Thymus (tissue), 11 donors: Measurements from ENCODE around the gene NOP14. TPM values are rescaled to one million over a fixed set of nuclear protein-coding genes. Genes with fewer than 3 reads are reported as not detected.

ENCODE experiments used
- DNase-seq, 9 donors: peaks; one replicate each; pipeline ENCODE4 v3.0.0-alpha.2; 2013; ENCODE audit warnings: low spot score in 9 of 9, low read depth in 6 of 9, missing footprints in 1 of 9
- H3K27ac ChIP-seq, 2 donors: one replicate each; pipeline ENCODE4 v1.5.1; 2013; ENCODE audit warnings: control low read depth in 1 of 2, low read depth in 1 of 2, low read length in 1 of 2, mild to moderate bottlenecking in 1 of 2, moderate library complexity in 1 of 2
- H3K27me3 ChIP-seq, 2 donors: one replicate each; pipeline ENCODE4 v1.5.1; 2013; ENCODE audit warnings: low read length in 1 of 2; ENCODE audit not compliant: control insufficient read depth in 2 of 2, insufficient read depth in 1 of 2
- H3K36me3 ChIP-seq, 2 donors: one replicate each; pipeline ENCODE4 v1.5.1; 2013; ENCODE audit warnings: low read length in 1 of 2, mild to moderate bottlenecking in 1 of 2, moderate library complexity in 1 of 2; ENCODE audit not compliant: control insufficient read depth in 2 of 2, insufficient read depth in 2 of 2
- H3K4me1 ChIP-seq, 2 donors: one replicate each; pipeline ENCODE4 v1.5.1; 2013; ENCODE audit warnings: low read length in 2 of 2; ENCODE audit not compliant: control insufficient read depth in 2 of 2, insufficient read depth in 2 of 2
- H3K4me3 ChIP-seq, 2 donors: one replicate each; pipeline ENCODE4 v1.5.1; 2013; ENCODE audit warnings: low read length in 2 of 2, control low read depth in 1 of 2, mild to moderate bottlenecking in 1 of 2
- H3K9me3 ChIP-seq, 2 donors: one replicate each; pipeline ENCODE4 v1.5.1; 2013; ENCODE audit warnings: low read length in 1 of 2, mild to moderate bottlenecking in 1 of 2; ENCODE audit not compliant: control insufficient read depth in 2 of 2, insufficient read depth in 1 of 2
- WGBS: extraction: QIAGEN DNeasy Blood & Tissue Kit; methylation state at CpG from one replicate; pipeline ENCODE4 v1.1.7; 2013; 5-methylcytosine and 5-hydroxymethylcytosine counted together
- polyA plus RNA-seq: library from polyadenylated mRNA; stranded (reverse); fragments of 200-250 nt; gene quantifications from one replicate; pipeline ENCODE4 v1.2.3, GENCODE V29; 2013
- total RNA-seq: library from RNA; stranded (reverse); fragments of 120-200 nt; gene quantifications from one replicate; pipeline ENCODE4 v1.2.4, GENCODE V29; 2013
- donor health status: healthy.

The NOP14 gene
- total and polyA plus RNA-seq, 2 donors, result 18.1 to 18.5 TPM

DNA sequence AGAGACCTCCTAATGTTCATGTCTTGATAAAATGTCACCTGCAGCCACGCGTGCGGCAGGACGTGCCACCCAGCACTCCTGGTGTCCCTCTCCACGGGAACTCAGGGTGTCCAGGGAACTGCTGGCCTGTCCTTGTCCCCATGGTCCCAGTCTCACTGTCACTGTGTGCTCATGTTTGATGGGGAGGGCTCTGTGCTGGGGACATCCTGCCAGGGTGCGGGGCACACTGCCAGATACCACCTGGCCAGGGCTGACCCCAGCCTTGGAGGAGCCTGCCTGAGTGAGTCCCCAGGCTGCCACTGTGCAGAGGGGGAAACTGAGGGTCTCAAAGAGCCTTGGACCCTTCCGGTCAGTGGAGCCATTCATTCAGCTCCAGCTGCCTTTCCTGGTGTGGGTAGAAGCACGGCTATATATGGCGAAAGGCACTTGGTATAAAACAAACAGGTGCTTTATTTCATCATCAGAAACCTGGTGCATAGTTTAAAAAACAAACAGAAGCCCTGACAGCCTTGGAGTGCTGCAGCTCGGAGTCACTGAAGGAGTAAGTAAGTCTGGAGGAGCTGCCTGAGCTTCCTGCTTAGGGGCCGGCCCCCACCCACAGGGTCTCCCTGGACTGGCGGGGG, 33.0 kb downstream of the NOP14 start:
- DNase-seq, result no peak
- Histone ChIP-seq H3K9me3 (no peaks in the 10 kb centered on the region), H3K27me3 (no peaks in the 10 kb centered on the region), H3K27ac (no peak overlapping the region), H3K4me3 (no peak overlapping the region), H3K4me1 (peaks cover 0 to 26% of the 10 kb centered on the region in 2 donors), H3K36me3 (peaks cover 55 to 59% of the 10 kb centered on the region in 2 donors)
- WGBS, result 96% methylated on average over 12 of the region's 12 CpGs

DNA sequence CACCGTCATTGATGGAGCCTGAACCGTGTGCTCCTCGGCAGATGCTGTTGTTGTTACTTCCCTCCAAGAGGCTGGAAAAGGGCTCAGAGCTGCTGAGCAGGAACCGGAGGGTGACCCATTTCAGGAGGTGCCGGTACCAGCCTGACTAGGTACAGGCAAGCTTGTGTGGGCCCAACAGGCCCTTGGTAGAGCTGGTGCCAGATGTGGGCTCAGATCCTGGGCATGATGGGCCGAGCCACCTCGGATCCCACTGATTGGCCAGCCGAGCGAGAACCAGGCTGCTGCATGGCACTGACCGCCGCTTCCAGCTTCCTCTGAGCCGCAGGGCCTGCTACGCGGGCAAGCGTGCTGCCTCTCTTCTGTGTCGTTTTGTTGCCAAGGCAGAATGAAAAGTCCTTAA, 33.7 kb downstream of the NOP14 start:
- Histone ChIP-seq H3K36me3 (peaks cover 62 to 67% of the 10 kb centered on the region in 2 donors), H3K27ac (peak overlapping the region in 1 of 2 donors; percentile 18), H3K4me3 (no peak overlapping the region), H3K4me1 (peaks cover 0 to 25% of the 10 kb centered on the region in 2 donors), H3K9me3 (no peaks in the 10 kb centered on the region), H3K27me3 (no peaks in the 10 kb centered on the region)
- DNase-seq, result no peak
- WGBS, result 97% methylated on average over 16 of the region's 16 CpGs

DNA sequence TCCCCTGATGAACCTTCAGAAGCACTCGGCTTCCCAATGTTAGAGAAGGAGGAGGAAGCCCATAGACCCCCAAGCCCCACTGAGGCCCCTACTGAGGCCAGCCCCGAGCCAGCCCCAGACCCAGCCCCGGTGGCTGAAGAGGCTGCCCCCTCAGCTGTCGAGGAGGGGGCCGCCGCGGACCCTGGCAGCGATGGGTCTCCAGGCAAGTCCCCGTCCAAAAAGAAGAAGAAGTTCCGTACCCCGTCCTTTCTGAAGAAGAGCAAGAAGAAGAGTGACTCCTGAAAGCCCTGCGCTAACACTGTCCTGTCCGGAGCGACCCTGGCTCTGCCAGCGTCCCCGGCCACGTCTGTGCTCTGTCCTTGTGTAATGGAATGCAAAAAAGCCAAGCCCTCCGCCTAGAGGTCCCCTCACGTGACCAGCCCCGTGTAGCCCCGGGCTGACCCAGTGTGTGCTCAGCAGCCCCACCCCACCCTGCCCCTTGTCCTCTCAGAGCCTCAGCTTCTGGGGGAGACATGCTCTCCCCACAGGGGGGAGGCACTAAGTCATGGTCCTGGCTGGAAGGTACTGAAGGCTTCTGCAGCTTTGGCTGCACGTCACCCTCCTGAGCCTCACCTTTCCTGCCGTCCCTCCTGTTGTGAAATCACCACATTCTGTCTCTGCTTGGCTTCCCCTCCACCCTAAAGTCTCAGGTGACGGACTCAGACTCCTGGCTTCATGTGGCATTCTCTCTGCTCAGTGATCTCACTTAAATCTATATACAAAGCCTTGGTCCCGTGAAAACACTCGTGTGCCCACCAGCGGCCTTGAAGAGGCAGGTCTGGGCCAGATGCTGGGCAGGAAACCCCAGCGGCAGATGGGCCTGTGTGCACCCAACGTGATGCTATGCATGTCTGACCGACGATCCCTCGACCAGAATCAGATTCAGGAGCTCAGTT, 34.7 kb downstream of the NOP14 start:
- Histone ChIP-seq H3K36me3 (peaks cover 72 to 76% of the 10 kb centered on the region in 2 donors), H3K27ac (peak overlapping the region in 1 of 2 donors; percentile 17), H3K27me3 (no peaks in the 10 kb centered on the region), H3K9me3 (no peaks in the 10 kb centered on the region), H3K4me1 (peaks cover 0 to 20% of the 10 kb centered on the region in 2 donors), H3K4me3 (no peak overlapping the region)
- 96% methylated on average over 32 of the region's 32 CpGs for whole genome bisulfite sequencing
- no peak for DNase-seq

DNA sequence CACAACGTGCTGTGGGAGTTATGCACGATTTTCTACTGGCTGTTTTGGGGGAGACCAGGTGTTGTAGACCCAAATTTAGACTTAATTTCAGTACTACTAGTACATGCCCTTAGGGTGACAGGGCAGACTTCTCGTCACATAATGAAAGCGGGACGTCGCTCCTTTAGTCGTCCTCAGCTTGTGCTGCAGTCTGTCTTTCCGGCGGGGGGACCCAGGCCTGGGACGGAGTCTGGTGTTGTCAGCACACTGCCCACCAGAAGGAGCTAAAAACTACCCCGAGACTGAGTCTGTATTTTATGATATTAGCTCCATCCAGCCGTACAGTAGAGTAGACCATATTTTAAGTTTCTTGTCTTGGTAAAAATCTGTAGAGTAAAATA, 35.5 kb downstream of the NOP14 start:
- H3K4me3 ChIP-seq, result no peak overlapping the region
- no peaks in the 10 kb centered on the region for H3K27me3 ChIP-seq
- no peak overlapping the region for H3K27ac ChIP-seq
- no peaks in the 10 kb centered on the region for H3K9me3 ChIP-seq
- peaks cover 0 to 13% of the 10 kb centered on the region in 2 donors for H3K4me1 ChIP-seq
- no peak for DNase-seq
- 99% methylated on average over 12 of the region's 12 CpGs for WGBS
- H3K36me3 ChIP-seq, result peaks cover 75 to 84% of the 10 kb centered on the region in 2 donors

DNA sequence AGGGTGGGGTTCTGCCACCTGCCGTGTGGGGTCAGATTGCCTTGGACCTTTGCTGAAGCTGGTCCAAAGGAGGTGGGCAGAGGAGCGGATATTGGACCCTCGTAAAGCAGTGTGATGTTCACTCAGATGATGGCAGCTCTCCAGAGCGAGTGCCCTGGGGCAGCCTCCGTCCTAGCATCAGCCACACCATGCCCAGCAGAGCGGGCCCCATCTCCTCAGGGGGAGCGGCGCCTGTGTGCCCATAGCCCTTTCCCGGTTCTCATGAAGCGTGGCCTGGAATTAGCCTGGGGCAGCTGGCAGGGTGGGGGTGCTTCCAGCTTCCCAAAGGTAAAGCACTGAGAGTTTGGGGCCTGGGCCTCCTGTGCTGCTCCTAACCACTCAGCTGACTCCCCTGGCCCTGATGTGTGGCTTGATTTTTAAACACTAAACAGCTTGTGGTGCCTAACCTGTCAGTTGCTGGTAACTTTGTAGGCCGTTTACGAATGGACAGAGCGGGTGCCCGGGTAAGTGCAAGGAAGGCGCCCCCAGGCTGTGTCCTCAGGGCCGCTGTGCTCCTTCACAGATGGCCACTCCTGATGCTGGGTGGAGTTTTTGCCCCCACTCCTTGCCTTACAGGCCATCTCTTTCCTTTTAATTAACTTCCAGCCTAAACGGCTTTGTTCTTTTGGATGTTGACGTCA, 36.0 kb downstream of the NOP14 start:
- no peak overlapping the region for H3K27ac ChIP-seq
- H3K9me3 ChIP-seq, result no peaks in the 10 kb centered on the region
- H3K36me3 ChIP-seq, result peaks cover 81 to 88% of the 10 kb centered on the region in 2 donors
- peaks cover 0 to 8% of the 10 kb centered on the region in 2 donors for H3K4me1 ChIP-seq
- no peak overlapping the region for H3K4me3 ChIP-seq
- H3K27me3 ChIP-seq, result no peaks in the 10 kb centered on the region
- 99% methylated on average over 18 of the region's 18 CpGs for WGBS
- no peak for DNase-seq

DNA sequence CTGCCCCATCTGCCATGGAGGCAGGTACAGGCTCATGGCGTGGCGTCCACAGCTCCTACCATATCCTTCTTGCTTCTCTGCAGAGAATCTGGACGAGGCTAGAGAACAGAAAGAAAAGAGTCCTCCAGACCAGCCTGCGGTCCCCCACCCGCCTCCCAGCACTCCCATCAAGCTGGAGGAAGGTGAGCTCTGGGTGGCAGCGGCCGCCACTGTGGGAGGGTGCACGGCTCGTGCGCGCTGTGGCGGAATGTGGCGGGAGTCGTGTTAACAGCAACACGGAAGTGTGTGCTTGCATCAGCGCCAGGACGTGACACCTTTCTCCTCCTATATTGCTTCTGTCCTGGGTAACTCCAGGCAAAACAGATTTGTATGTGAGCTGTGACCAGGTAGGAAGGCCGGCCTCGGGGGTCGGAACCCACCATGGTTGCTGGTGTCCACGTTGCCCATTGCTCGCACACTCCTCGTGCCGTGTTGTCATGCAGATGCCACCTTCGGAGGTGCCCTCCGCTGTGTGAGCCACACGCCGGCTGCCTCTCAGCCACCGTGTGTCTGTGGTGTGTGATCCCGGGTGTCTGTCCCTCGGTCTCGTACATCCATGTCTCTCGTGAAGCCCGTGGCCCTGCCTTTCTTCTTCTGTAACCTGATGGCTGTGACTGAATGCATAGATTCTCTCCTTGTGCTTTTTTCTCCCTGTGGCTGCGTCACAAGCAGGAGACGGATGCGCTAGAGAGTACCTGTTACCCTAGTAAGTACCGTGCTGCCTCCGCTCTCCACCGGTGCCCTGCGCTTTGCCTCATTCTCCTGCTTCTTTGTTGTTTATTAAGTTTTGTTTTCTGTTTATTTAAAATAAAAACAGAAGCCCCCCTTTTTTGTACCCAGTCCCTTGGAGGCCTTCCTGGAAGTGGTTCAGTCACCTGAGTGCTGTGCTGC, 37.0 kb downstream of the NOP14 start:
- Histone ChIP-seq H3K4me3 (no peak overlapping the region), H3K36me3 (peaks cover 83% of the 10 kb centered on the region in 2 donors), H3K27ac (no peak overlapping the region), H3K9me3 (no peaks in the 10 kb centered on the region), H3K4me1 (no peaks in the 10 kb centered on the region), H3K27me3 (no peaks in the 10 kb centered on the region)
- WGBS, result 96% methylated on average over 41 of the region's 41 CpGs
- no peak for DNase-seq

DNA sequence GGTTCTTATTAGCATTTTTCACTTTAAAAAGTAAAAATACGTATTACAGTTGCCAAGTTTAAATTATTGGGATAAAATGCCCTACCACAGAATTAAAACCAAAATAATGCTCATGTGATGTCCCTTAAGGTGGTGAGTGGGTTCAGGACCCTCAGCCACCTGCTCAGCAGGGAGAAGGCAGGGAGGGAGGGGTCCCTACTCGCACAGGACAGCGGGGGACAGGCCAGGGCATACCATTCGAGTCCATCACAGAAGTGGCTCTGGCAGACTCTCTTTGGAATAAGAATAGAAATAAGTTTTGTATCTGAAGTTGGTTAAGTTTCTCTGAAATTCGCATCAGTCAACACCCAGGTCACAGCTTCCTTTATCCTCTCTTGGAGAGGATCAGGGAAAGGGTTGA, 37.7 kb downstream of the NOP14 start:
- WGBS, result 97% methylated on average over 5 of the region's 5 CpGs
- DNase-seq, result no peak
- Histone ChIP-seq H3K27ac (no peak overlapping the region), H3K27me3 (no peaks in the 10 kb centered on the region), H3K4me3 (no peak overlapping the region), H3K9me3 (no peaks in the 10 kb centered on the region), H3K4me1 (no peaks in the 10 kb centered on the region), H3K36me3 (peaks cover 76 to 78% of the 10 kb centered on the region in 2 donors)

DNA sequence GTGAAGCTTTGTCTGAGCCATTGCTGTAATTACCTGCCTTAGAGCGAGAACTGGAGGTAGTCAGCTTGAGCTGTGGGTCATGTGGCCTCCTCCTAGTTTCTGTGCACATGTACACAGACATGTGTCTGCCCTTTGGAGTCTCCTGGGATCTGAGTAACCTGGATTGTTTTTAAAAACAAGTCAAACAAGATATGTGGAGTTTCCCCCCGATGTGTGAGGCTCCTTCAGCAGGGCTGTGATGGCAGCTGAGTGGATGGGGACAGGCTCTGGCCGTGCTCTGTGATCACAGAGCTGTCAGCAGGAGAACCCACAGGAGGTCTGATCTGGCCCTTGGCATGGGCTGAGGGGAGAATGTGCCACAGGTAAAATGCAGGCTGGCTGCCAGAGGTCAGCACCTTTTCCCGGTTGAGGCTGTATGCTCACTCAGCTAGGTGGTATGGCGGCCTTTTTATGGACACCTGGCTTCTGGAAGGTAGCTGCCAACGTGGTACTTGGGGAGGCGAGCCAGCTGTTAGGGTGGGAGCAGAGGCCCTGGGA, 38.4 kb downstream of the NOP14 start:
- H3K27ac ChIP-seq, result no peak overlapping the region
- 96% methylated on average over 7 of the region's 7 CpGs for WGBS
- H3K4me3 ChIP-seq, result no peak overlapping the region
- H3K9me3 ChIP-seq, result no peaks in the 10 kb centered on the region
- H3K4me1 ChIP-seq, result no peaks in the 10 kb centered on the region
- H3K36me3 ChIP-seq, result peaks cover 72% of the 10 kb centered on the region in 2 donors
- no peak for DNase-seq
- no peaks in the 10 kb centered on the region for H3K27me3 ChIP-seq
